Lower lobe of right lung (tissue), 2 donors: ENCODE measurements around the gene NCOA6. TPM values are rescaled to one million over a fixed set of nuclear protein-coding genes. Genes with fewer than 3 reads are reported as not detected.
A peak's percentile ranks its signal among the peaks of the same experiment; 100 is the strongest.

Experiments
- ATAC-seq, 2 donors: fragments of 200-7000 bp; cut with Tn5 transposase; one replicate each; pipeline ENCODE4 v1.9.1; 2020 to 2022; ENCODE audit warnings: mild to moderate bottlenecking in 2 of 2, moderate library complexity in 2 of 2
- DNase-seq: peaks from one replicate; pipeline ENCODE4 v3.0.0-alpha.2; 2020
- H3K27ac ChIP-seq: fragments of 200-600 bp; one replicate; pipeline ENCODE4 v1.8.0; 2022
- H3K27me3 ChIP-seq: fragments of 200-600 bp; one replicate; pipeline ENCODE4 v1.8.0; 2022; ENCODE audit warnings: low read depth
- H3K36me3 ChIP-seq: fragments of 200-600 bp; one replicate; pipeline ENCODE4 v1.8.0; 2022; ENCODE audit warnings: mild to moderate bottlenecking
- H3K4me1 ChIP-seq: fragments of 200-600 bp; one replicate; pipeline ENCODE4 v1.8.0; 2022
- H3K4me3 ChIP-seq: fragments of 200-600 bp; one replicate; pipeline ENCODE4 v1.8.0; 2022; ENCODE audit warnings: mild to moderate bottlenecking
- H3K9me3 ChIP-seq: fragments of 200-600 bp; one replicate; pipeline ENCODE4 v1.8.0; 2022
- intact Hi-C: fragments of 100-400 bp; cut with DNase I; formaldehyde crosslinking; loops from one replicate; pipeline ENCODE4 v1.11.0; 2022
- total RNA-seq: library from RNA; stranded (reverse); fragmentation: NEBNext Ultra II Directional; extraction: Animal tissue kit (Norgen Biotek cat#: 25700); gene quantifications from one replicate; pipeline ENCODE4 v1.2.1, GENCODE V29; 2021
- TF ChIP-seq, protein P1 (sequence below): fragments of 200-600 bp; IDR thresholded peaks from one replicate; pipeline ENCODE4 v1.8.0; 2022; ENCODE audit warnings: antibody characterized with exemption, mild to moderate bottlenecking
- donor health status: DM: no; HTN: yes; CAD: no; lungs with severe emphysema.

NCOA6 gene
- total RNA-seq, 1 donor from 2014 or later, result 27.1 TPM

GRCh38 chr20:34849778-34850177 is 24.3 kb upstream of the NCOA6 start:
- Histone ChIP-seq H3K27ac (no peak overlapping the region), H3K9me3 (no peaks in the 10 kb centered on the region), H3K27me3 (no peaks in the 10 kb centered on the region), H3K36me3 (peaks cover 68% of the 10 kb centered on the region), H3K4me3 (no peak overlapping the region), H3K4me1 (no peaks in the 10 kb centered on the region)
- ATAC-seq (no peak), DNase-seq (no peak)
- TF ChIP-seq, protein P1, sequence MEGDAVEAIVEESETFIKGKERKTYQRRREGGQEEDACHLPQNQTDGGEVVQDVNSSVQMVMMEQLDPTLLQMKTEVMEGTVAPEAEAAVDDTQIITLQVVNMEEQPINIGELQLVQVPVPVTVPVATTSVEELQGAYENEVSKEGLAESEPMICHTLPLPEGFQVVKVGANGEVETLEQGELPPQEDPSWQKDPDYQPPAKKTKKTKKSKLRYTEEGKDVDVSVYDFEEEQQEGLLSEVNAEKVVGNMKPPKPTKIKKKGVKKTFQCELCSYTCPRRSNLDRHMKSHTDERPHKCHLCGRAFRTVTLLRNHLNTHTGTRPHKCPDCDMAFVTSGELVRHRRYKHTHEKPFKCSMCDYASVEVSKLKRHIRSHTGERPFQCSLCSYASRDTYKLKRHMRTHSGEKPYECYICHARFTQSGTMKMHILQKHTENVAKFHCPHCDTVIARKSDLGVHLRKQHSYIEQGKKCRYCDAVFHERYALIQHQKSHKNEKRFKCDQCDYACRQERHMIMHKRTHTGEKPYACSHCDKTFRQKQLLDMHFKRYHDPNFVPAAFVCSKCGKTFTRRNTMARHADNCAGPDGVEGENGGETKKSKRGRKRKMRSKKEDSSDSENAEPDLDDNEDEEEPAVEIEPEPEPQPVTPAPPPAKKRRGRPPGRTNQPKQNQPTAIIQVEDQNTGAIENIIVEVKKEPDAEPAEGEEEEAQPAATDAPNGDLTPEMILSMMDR, result no peak
- intact Hi-C loops, result no loop called here

GRCh38 chr20:34848597-34848996 is 23.1 kb upstream of the NCOA6 start:
- TF ChIP-seq, protein P1, result no peak
- Histone ChIP-seq H3K36me3 (peaks cover 56% of the 10 kb centered on the region), H3K4me3 (no peak overlapping the region), H3K9me3 (no peaks in the 10 kb centered on the region), H3K27ac (no peak overlapping the region), H3K4me1 (no peaks in the 10 kb centered on the region), H3K27me3 (no peaks in the 10 kb centered on the region)
- no peak for ATAC-seq
- intact Hi-C loops, result no loop called here
- no peak for DNase-seq

DNA sequence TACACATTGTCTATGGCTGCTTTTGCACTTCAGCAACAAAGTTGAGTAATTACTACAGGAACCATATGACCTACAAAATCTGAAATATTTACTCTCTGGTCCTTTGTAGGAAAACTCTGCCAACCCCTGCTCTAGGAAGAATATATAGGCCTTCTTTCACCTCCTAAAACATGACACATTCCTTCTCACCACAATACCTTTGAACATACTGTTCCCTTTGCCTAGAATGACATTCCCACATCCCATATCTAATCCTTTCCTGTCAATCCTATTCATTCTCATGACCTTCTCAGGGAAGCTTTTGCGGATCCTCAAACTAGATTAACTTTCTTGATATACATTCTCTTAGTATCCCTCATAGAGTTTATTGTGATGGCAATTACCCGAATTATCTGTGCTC is 18.0 kb upstream of the NCOA6 start:
- H3K27me3 ChIP-seq, result no peaks in the 10 kb centered on the region
- no peak for ATAC-seq
- TF ChIP-seq, protein P1, result no peak
- peaks cover 20% of the 10 kb centered on the region for H3K36me3 ChIP-seq
- H3K27ac ChIP-seq, result no peak overlapping the region
- DNase-seq, result no peak
- H3K4me1 ChIP-seq, result no peaks in the 10 kb centered on the region
- H3K9me3 ChIP-seq, result no peaks in the 10 kb centered on the region
- intact Hi-C loops, result no loop called here
- H3K4me3 ChIP-seq, result no peak overlapping the region

- Histone ChIP-seq H3K9me3 (no peaks in the 10 kb centered on the region), H3K36me3 (peaks cover 7% of the 10 kb centered on the region), H3K27me3 (no peaks in the 10 kb centered on the region), H3K27ac (no peak overlapping the region), H3K4me1 (no peaks in the 10 kb centered on the region), H3K4me3 (no peak overlapping the region)
- DNase-seq (no peak), ATAC-seq (no peak)
- TF ChIP-seq, protein P1, result no peak
- intact Hi-C loops, result no loop called here
Measured at GRCh38 chr20:34842143-34842542, 16.7 kb upstream of the NCOA6 start.

DNA sequence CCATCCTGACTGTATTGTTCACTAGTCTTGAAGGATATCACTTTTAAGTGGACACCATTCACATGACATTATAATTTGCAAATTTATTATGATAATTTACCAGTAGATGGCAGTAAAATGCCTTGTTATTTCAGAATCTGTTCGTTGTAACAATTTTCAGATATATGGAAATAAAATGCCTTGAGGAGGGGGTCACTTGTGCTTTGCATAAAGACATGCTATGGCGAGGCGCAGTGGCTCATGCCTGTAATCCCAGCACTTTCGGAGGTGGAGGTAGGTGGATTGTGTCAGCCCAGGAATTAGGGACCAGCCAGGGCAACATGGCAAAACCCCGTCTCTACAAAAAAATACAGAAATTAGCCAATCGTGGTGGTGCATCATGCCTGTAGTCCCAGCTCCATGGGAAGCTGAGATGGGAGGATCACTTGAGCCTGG is 9.0 kb upstream of the NCOA6 start:
- intact Hi-C loops, result no loop called here
- ATAC-seq, result peak in 1 of 2 donors; percentile 45

More for the DNA sequence above, 9.0 kb upstream of the NCOA6 start:
- Histone ChIP-seq H3K4me3 (no peak overlapping the region), H3K4me1 (no peaks in the 10 kb centered on the region), H3K27me3 (no peaks in the 10 kb centered on the region), H3K27ac (no peak overlapping the region), H3K9me3 (no peaks in the 10 kb centered on the region), H3K36me3 (no peaks in the 10 kb centered on the region)
- TF ChIP-seq, protein P1, result peak; percentile 47
- no peak for DNase-seq
